HL-60 (cell line): ENCODE measurements around the gene ZKSCAN4.

Source experiments
- CTCF ChIP-seq: IDR thresholded peaks from one replicate; pipeline ENCODE4 v1.5.1; 2011; ENCODE audit warnings: low read length, control low read depth, inconsistent platforms; ENCODE audit not compliant: insufficient read depth
- REST ChIP-seq: IDR thresholded peaks from 2 replicates; pipeline ENCODE4 v1.6.1; 2012; ENCODE audit warnings: low read depth; ENCODE audit not compliant: insufficient replicate concordance

GRCh38 chr6:28257042-28257441 lies 5.0 kb upstream of the ZKSCAN4 start:
- TF ChIP-seq CTCF (no peak), REST (no peak)
